ENCODE results near the gene C3orf22. TPM values are rescaled to one million over a fixed set of nuclear protein-coding genes. Genes with fewer than 3 reads are reported as not detected.

Gene C3orf22
- polyA plus RNA-seq, 1 donor from 2014 or later = not detected

DNA sequence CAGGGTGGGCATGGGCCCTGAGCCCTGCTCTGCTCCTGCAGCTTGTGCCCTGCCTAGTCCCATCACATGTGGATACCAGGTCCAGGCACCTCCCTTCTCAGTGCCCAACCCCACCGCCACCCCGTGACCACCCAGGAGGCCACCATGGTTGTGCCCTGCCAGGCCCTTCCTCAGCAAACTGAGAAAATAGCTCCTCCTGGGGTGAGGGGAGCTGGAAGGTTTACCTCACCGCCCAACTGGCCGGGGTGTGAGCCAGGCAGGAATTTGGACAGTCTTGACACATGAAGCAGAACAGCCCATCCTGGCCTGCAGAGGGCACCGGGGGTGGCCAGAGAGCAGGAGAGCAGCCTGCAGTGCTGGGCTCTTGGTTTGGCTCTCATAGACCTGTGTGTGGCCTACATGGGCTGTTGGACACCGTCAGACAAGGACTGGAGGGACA lies 11.4 kb upstream of the C3orf22 start:
- no peak overlapping the region for H2AFZ ChIP-seq (ENCODE audit: low read depth, low read length)
- no peaks in the 10 kb centered on the region for H3K9me3 ChIP-seq (ENCODE audit: low read length)
- no peaks in the 10 kb centered on the region for H3K79me2 ChIP-seq (replicated peaks; ENCODE audit: insufficient read depth, low read length)
- no peaks in the 10 kb centered on the region for H3K9me2 ChIP-seq (ENCODE audit: insufficient read depth, low read length)
- no peak overlapping the region for H3K27ac ChIP-seq (ENCODE audit: low read length)
- TF ChIP-seq SMC3 (conservative IDR thresholded peaks at IDR 0.05; ENCODE audit: poor library complexity) (no peak), MXI1 (conservative IDR thresholded peaks at IDR 0.05; ENCODE audit: poor library complexity, severe bottlenecking) (no peak), TAF1 (IDR thresholded peaks at IDR 0.05; ENCODE audit: low read depth) (no peak), EP300 (conservative IDR thresholded peaks at IDR 0.05; ENCODE audit: poor library complexity, severe bottlenecking) (no peak), POLR2AphosphoS5 (IDR thresholded peaks at IDR 0.05) (no peak), EZH2 (IDR thresholded peaks at IDR 0.05; ENCODE audit: borderline replicate concordance, insufficient read depth, low read length, poor library complexity, severe bottlenecking) (no peak), RAD21 (conservative IDR thresholded peaks at IDR 0.05) (no peak)
- TF ChIP-seq, protein P1, sequence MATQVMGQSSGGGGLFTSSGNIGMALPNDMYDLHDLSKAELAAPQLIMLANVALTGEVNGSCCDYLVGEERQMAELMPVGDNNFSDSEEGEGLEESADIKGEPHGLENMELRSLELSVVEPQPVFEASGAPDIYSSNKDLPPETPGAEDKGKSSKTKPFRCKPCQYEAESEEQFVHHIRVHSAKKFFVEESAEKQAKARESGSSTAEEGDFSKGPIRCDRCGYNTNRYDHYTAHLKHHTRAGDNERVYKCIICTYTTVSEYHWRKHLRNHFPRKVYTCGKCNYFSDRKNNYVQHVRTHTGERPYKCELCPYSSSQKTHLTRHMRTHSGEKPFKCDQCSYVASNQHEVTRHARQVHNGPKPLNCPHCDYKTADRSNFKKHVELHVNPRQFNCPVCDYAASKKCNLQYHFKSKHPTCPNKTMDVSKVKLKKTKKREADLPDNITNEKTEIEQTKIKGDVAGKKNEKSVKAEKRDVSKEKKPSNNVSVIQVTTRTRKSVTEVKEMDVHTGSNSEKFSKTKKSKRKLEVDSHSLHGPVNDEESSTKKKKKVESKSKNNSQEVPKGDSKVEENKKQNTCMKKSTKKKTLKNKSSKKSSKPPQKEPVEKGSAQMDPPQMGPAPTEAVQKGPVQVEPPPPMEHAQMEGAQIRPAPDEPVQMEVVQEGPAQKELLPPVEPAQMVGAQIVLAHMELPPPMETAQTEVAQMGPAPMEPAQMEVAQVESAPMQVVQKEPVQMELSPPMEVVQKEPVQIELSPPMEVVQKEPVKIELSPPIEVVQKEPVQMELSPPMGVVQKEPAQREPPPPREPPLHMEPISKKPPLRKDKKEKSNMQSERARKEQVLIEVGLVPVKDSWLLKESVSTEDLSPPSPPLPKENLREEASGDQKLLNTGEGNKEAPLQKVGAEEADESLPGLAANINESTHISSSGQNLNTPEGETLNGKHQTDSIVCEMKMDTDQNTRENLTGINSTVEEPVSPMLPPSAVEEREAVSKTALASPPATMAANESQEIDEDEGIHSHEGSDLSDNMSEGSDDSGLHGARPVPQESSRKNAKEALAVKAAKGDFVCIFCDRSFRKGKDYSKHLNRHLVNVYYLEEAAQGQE (IDR thresholded peaks at IDR 0.05; ENCODE audit: borderline replicate concordance) = no peak
- TF ChIP-seq, protein P2, sequence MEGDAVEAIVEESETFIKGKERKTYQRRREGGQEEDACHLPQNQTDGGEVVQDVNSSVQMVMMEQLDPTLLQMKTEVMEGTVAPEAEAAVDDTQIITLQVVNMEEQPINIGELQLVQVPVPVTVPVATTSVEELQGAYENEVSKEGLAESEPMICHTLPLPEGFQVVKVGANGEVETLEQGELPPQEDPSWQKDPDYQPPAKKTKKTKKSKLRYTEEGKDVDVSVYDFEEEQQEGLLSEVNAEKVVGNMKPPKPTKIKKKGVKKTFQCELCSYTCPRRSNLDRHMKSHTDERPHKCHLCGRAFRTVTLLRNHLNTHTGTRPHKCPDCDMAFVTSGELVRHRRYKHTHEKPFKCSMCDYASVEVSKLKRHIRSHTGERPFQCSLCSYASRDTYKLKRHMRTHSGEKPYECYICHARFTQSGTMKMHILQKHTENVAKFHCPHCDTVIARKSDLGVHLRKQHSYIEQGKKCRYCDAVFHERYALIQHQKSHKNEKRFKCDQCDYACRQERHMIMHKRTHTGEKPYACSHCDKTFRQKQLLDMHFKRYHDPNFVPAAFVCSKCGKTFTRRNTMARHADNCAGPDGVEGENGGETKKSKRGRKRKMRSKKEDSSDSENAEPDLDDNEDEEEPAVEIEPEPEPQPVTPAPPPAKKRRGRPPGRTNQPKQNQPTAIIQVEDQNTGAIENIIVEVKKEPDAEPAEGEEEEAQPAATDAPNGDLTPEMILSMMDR (IDR thresholded peaks at IDR 0.05; ENCODE audit: poor library complexity, severe bottlenecking) = no peak
- H3K27me3 ChIP-seq (ENCODE audit: insufficient read depth, low read depth, low read length) = no peaks in the 10 kb centered on the region
- no peaks in the 10 kb centered on the region for H3F3A ChIP-seq (ENCODE audit: insufficient read depth, low read length, poor library complexity, severe bottlenecking)
- no peak overlapping the region for H3K4me3 ChIP-seq (ENCODE audit: low read length)
- H3K4me2 ChIP-seq (ENCODE audit: low read length) = no peak overlapping the region
- H3K9ac ChIP-seq (ENCODE audit: low read length) = no peak overlapping the region
- no peaks in the 10 kb centered on the region for H3K36me3 ChIP-seq (ENCODE audit: insufficient read depth, low read length)
- no peaks in the 10 kb centered on the region for H4K20me1 ChIP-seq (ENCODE audit: insufficient read depth)

DNA sequence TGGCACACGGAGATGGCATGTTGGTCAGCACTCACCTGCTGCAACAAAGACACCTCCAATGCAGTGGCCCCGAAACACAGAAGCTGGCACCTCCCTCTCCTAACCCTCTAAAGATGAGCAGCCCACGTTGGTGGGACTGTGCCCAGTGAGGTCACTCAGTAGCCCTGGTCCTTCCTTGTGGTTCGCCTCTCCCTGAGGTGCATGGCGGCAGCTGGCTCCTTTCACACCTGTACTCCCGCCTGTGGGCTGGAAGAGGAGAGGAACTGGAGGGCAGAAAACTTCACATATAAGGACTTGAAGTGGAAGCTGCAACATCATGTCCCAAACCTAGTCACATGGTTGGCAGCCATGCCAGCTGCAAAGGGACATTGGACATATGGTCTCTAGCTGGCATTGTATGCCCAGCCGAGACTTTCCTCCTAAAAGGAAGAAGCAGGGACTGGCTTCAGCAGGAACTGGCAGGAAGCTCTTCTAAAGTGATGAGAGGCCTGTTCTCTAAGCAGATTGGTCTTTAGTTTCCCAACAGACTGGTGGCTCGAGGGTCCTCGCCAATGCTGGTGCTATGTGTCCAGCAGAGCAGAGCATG lies 10.8 kb upstream of the C3orf22 start:
- Histone ChIP-seq H3K27ac (ENCODE audit: low read length) (no peak overlapping the region), H3K9me2 (ENCODE audit: insufficient read depth, low read length) (no peaks in the 10 kb centered on the region), H3K4me2 (ENCODE audit: low read length) (no peak overlapping the region), H3K27me3 (ENCODE audit: insufficient read depth, low read depth, low read length) (no peaks in the 10 kb centered on the region), H3K36me3 (ENCODE audit: insufficient read depth, low read length) (no peaks in the 10 kb centered on the region), H3F3A (ENCODE audit: insufficient read depth, low read length, poor library complexity, severe bottlenecking) (no peaks in the 10 kb centered on the region), H2AFZ (ENCODE audit: low read depth, low read length) (no peak overlapping the region), H4K20me1 (ENCODE audit: insufficient read depth) (no peaks in the 10 kb centered on the region), H3K79me2 (replicated peaks; ENCODE audit: insufficient read depth, low read length) (no peaks in the 10 kb centered on the region), H3K4me3 (ENCODE audit: low read length) (no peak overlapping the region), H3K9me3 (ENCODE audit: low read length) (no peaks in the 10 kb centered on the region), H3K9ac (ENCODE audit: low read length) (no peak overlapping the region)
- no peak for TF ChIP-seq TAF1 (IDR thresholded peaks at IDR 0.05; ENCODE audit: low read depth)
- no peak for TF ChIP-seq EP300 (conservative IDR thresholded peaks at IDR 0.05; ENCODE audit: poor library complexity, severe bottlenecking)
- TF ChIP-seq, protein P2 (IDR thresholded peaks at IDR 0.05; ENCODE audit: poor library complexity, severe bottlenecking) = no peak
- no peak for TF ChIP-seq SMC3 (conservative IDR thresholded peaks at IDR 0.05; ENCODE audit: poor library complexity)
- TF ChIP-seq POLR2AphosphoS5 (IDR thresholded peaks at IDR 0.05) = no peak

Data from neural cell (in vitro differentiated cells).